HUES48 (cell line): ENCODE data around the gene ANKRD52.

Source experiments
- H3K27ac ChIP-seq: one replicate; pipeline ENCODE4 v1.7.0; 2013; ENCODE audit warnings: low read depth, low read length, inconsistent platforms
- H3K27me3 ChIP-seq: 2 replicates; pipeline ENCODE4 v1.6.1; 2013; ENCODE audit warnings: mild to moderate bottlenecking, low read length; ENCODE audit not compliant: control insufficient read depth, insufficient read depth
- H3K36me3 ChIP-seq: 2 replicates; pipeline ENCODE4 v1.6.1; 2013; ENCODE audit warnings: low read length; ENCODE audit not compliant: control insufficient read depth, insufficient read depth
- H3K4me1 ChIP-seq: 2 replicates; pipeline ENCODE4 v1.6.1; 2013; ENCODE audit warnings: mild to moderate bottlenecking, low read length; ENCODE audit not compliant: control insufficient read depth, insufficient read depth
- H3K4me3 ChIP-seq: 2 replicates; pipeline ENCODE4 v1.5.1; 2013; ENCODE audit warnings: mild to moderate bottlenecking, low read depth, low read length
- H3K9ac ChIP-seq: 2 replicates; pipeline ENCODE4 v1.6.1; 2013; ENCODE audit warnings: mild to moderate bottlenecking, low read depth, low read length, moderate library complexity
- H3K9me3 ChIP-seq: 2 replicates; pipeline ENCODE4 v1.6.1; 2013; ENCODE audit warnings: low read length; ENCODE audit not compliant: control insufficient read depth, insufficient read depth

ANKRD52 gene

GRCh38 chr12:56257071-56257470 lies 1.1 kb downstream of the ANKRD52 start:
- Histone ChIP-seq H3K27me3 (no peaks in the 10 kb centered on the region), H3K9me3 (no peaks in the 10 kb centered on the region), H3K4me3 (peak overlapping the region; percentile 85), H3K4me1 (peaks cover 17% of the 10 kb centered on the region), H3K27ac (peak overlapping the region; percentile 67), H3K9ac (no peak overlapping the region), H3K36me3 (peaks cover 46% of the 10 kb centered on the region)

DNA sequence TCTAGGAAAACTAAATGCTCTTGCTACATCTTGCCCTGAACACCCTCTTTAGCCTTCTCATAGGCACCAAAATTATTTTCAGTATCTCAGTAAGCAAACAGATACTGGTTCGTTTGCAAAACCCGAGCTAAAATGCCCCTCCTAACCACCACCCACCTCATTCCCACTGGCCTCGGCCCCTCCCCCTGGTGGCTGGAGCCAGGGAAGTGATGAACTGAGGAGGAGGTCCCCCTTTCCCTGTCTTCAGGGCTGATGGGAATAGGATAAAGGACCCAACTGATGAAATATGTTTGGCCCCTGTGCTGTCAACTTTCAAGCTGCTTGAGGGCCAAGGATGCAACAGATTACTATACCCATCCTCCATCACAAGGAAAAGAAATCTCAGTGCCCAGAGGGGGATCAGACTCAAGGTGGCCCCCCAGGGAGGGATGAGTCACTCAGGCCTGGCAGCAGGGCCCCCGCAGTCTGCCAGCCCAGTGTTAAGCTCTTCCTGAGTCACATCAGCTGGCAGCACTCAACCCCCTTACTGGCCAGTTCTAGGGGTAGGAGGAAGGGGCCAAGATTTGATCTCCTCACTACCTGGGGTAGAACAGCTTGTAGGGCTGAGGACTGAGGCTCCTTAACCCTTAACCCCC lies 1.7 kb downstream of the ANKRD52 start:
- H3K4me3 ChIP-seq, result peak overlapping the region; percentile 85
- peaks cover 17% of the 10 kb centered on the region for H3K4me1 ChIP-seq
- H3K27me3 ChIP-seq, result no peaks in the 10 kb centered on the region
- H3K9ac ChIP-seq, result no peak overlapping the region
- peaks cover 53% of the 10 kb centered on the region for H3K36me3 ChIP-seq
- H3K9me3 ChIP-seq, result no peaks in the 10 kb centered on the region
- H3K27ac ChIP-seq, result peak overlapping the region; percentile 67

DNA sequence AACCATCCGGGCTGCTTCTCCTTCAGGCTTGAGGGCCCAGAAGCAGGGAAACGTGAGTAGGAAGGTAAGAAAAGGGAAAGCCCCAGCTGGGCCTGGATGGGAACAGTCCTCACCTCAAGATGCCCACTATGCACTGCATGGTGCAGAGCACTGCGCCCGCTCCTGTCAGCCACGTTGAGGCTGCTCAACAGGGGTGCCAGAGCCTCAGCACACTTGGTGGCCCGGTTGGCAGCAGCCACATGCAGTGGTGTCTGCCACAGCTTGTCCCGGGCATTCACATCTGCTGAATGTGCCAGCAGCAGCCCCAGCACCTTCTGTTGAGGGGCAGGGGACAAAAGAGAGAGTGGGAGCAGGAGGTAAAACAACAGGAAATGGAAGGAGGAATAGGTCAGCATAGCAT lies 2.5 kb downstream of the ANKRD52 start:
- H3K4me1 ChIP-seq, result peaks cover 17% of the 10 kb centered on the region
- H3K4me3 ChIP-seq, result no peak overlapping the region
- H3K27me3 ChIP-seq, result no peaks in the 10 kb centered on the region
- H3K9ac ChIP-seq, result no peak overlapping the region
- H3K36me3 ChIP-seq, result peaks cover 57% of the 10 kb centered on the region
- H3K9me3 ChIP-seq, result no peaks in the 10 kb centered on the region
- H3K27ac ChIP-seq, result no peak overlapping the region

DNA sequence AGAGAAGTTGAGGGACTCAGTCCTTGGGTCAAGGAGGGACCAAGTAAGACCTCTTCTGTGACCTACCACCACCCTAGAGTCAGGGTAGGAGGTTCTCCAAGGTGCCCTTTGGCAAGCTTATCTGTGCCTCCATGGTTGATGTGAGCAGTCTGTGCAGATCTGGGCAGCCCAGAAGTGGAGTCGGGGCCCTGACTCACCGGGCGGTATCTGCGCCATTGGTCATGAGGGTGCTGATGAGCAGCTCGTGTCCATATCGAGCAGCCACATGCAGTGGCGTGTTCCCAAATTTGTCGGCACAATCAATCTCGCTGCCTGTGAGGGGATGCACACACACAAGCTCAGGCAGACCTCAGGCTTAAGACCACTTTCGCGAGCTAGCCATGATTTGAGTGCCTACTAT lies 5.1 kb downstream of the ANKRD52 start:
- Histone ChIP-seq H3K27ac (no peak overlapping the region), H3K4me1 (peaks cover 13% of the 10 kb centered on the region), H3K27me3 (no peaks in the 10 kb centered on the region), H3K36me3 (peaks cover 82% of the 10 kb centered on the region), H3K9me3 (no peaks in the 10 kb centered on the region), H3K9ac (no peak overlapping the region), H3K4me3 (no peak overlapping the region)

- Histone ChIP-seq H3K27me3 (no peaks in the 10 kb centered on the region), H3K4me3 (no peak overlapping the region), H3K9me3 (no peaks in the 10 kb centered on the region), H3K9ac (no peak overlapping the region), H3K27ac (no peak overlapping the region), H3K36me3 (peaks cover 86% of the 10 kb centered on the region), H3K4me1 (peaks cover 13% of the 10 kb centered on the region)
Measured at GRCh38 chr12:56252649-56253048, 5.5 kb downstream of the ANKRD52 start.

DNA sequence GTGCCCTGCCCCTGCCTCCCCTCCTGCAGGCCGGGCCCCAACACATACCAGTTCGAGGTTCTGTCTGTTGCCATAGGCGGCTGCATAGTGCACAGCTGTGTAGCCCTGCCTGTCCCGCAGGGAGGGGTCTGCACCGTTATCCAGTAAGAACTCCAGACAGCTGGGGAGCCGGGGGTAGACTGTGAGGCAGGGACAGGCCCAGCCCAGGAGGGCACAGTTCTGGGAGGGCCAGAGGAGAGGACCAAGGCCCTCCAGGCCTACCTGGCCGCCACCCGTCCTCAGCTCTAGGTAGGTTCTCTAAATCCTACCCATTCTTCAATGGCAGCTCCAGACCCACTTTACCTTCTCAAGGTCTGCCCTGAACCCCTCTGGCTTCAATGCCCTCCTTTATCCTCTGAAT lies 9.5 kb downstream of the ANKRD52 start:
- Histone ChIP-seq H3K4me1 (no peaks in the 10 kb centered on the region), H3K27ac (no peak overlapping the region), H3K36me3 (peaks cover 89% of the 10 kb centered on the region), H3K27me3 (no peaks in the 10 kb centered on the region), H3K4me3 (no peak overlapping the region), H3K9ac (no peak overlapping the region), H3K9me3 (no peaks in the 10 kb centered on the region)

DNA sequence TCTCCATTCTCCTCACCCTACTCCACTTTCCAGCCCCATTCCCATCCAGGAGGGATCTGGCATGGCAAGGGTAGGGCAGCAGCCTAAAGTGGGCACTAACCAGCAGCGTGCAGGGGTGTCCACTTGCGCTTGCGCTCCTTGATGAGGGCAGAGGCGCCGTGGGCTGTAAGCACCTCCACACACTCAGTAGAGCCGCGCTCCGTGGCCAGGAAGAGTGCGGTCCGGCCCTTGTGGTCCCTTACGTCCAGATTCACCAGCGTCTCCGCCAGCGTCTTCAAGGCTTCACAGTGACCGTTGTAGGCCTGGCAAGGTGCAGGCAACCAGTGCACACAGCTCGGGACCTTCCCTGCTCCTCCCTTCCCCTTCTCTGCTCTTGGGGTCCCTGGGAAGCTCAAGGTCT lies 10.3 kb downstream of the ANKRD52 start:
- no peaks in the 10 kb centered on the region for H3K9me3 ChIP-seq
- no peaks in the 10 kb centered on the region for H3K4me1 ChIP-seq
- peaks cover 89% of the 10 kb centered on the region for H3K36me3 ChIP-seq
- H3K27me3 ChIP-seq, result no peaks in the 10 kb centered on the region
- H3K4me3 ChIP-seq, result no peak overlapping the region
- no peak overlapping the region for H3K27ac ChIP-seq
- no peak overlapping the region for H3K9ac ChIP-seq

DNA sequence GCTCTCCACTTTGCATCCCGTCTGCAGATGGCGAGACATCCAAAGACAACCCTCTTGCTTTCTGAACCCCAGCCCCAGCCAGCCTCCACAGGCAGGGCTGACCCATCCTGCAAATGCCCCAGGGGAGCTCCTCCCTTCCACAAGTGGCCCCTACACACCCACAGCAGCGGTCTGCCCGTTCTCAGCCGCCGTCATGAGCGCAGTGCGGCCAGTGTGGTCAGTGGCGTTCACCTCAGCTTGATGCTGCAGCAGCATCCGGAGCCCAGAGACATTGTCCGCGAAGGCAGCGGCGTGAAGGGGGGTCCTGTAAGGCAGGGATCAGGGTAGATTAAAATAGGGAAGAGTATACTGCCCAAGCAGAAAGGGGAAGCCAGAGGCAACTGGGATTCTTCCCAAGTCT lies 13.7 kb downstream of the ANKRD52 start:
- H3K4me1 ChIP-seq, result no peaks in the 10 kb centered on the region
- H3K27ac ChIP-seq, result no peak overlapping the region
- H3K4me3 ChIP-seq, result no peak overlapping the region
- peaks cover 93% of the 10 kb centered on the region for H3K36me3 ChIP-seq
- H3K9ac ChIP-seq, result no peak overlapping the region
- H3K27me3 ChIP-seq, result no peaks in the 10 kb centered on the region
- no peaks in the 10 kb centered on the region for H3K9me3 ChIP-seq

DNA sequence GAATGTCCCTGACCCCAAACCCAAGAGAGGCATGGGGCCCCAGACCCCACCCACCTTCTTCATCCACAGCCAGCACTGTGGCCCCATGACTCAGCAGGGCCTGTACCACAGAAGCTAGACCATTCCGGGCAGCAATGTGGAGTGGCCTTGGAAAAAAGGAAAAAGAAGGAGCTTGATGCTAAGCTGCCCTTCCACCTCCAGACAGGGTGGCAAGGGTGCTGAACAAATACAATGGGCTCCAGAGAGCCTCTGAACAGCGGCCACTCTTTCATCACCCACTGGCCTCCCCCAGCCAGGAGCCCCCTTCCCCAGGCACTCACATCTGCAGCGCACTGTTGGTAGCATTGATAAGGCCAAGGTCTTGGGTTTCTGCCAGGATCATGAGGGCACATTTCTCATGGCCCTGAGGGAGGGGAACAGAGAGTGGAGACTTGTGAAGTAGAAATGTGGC lies 14.4 kb downstream of the ANKRD52 start:
- H3K9me3 ChIP-seq, result no peaks in the 10 kb centered on the region
- no peak overlapping the region for H3K9ac ChIP-seq
- no peaks in the 10 kb centered on the region for H3K27me3 ChIP-seq
- H3K27ac ChIP-seq, result no peak overlapping the region
- no peaks in the 10 kb centered on the region for H3K4me1 ChIP-seq
- no peak overlapping the region for H3K4me3 ChIP-seq
- peaks cover 85% of the 10 kb centered on the region for H3K36me3 ChIP-seq

DNA sequence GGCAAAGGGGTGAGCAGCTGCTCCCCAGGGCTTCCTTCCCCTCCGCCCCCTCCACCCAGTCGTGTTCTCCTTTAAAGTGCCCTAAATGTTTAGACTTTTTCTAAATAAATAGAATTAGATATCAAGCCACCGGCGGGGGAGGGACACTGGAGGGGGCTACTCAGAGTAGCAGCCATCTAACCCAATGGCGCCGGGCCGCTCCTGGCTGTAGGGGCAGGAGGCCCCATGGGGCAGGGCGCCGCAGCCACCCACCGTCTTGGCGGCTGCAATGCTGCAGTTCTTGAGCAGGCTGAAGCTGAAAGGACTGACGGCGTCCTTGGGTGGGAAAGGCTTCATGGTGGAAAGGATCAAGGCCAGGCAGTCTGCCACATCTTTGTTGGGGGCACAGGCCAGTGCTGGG lies 15.2 kb downstream of the ANKRD52 start:
- H3K36me3 ChIP-seq, result peaks cover 78% of the 10 kb centered on the region
- no peaks in the 10 kb centered on the region for H3K27me3 ChIP-seq
- no peak overlapping the region for H3K27ac ChIP-seq
- no peaks in the 10 kb centered on the region for H3K4me1 ChIP-seq
- no peak overlapping the region for H3K9ac ChIP-seq
- H3K9me3 ChIP-seq, result no peaks in the 10 kb centered on the region
- H3K4me3 ChIP-seq, result no peak overlapping the region

DNA sequence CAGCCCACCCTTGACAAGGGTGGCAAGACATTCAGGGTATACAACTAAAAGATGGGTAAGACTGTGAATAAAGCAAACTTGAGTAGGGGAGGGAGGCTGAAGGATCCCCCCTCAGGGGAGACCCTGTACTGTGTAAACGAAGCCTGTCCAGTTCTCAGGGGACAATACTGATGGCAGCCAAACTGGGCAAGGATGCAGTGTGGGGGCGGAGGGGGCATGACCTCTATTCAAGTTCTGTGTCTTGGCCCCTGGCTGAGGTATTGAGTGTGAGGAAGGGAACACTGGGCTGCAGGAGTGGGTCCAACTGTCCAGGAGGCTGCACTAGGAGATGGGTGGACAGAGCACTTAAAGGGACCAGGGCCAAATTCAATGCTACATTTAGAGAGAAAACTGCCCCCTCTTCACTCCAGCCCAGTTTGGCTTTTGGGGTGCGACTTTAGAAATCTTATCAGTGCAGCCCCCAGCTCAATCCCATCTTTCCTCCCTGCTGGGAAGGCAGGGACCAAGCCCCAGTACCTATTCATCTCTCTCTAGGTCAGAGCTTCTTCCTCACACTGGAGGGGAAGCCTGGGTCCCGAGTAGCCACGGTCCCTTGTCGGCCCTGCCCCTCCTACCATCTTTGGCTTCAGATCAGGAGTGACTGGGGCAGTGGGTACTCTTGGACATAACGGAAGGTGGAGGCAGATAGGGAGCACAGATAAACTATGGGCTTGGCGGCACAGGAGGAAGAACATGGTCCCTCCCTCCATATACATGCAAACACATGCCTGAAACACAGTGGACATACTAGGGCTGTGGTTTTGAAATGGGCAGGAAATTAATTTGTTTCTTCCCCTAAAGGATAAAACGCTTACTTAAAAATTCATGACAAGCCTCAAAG lies 16.5 kb downstream of the ANKRD52 start:
- no peak overlapping the region for H3K4me3 ChIP-seq
- H3K36me3 ChIP-seq, result peaks cover 66% of the 10 kb centered on the region
- no peak overlapping the region for H3K9ac ChIP-seq
- 0 out of 2 replicates have a peak, but pooled peaks cover 6% of the 10 kb centered on the region for H3K4me1 ChIP-seq
- no peak overlapping the region for H3K27ac ChIP-seq
- H3K27me3 ChIP-seq, result no peaks in the 10 kb centered on the region
- H3K9me3 ChIP-seq, result no peaks in the 10 kb centered on the region
